K562 (cell line): ENCODE data around the gene ARHGAP10. TPM values are rescaled to one million over a fixed set of nuclear protein-coding genes. Genes with fewer than 3 reads are reported as not detected.

Source experiments
- CHD7 ChIP-seq: fragments of 200-600 bp; sonication (generic); IDR thresholded peaks from one replicate; pipeline ENCODE4 v1.6.1; 2012; ENCODE audit warnings: mild to moderate bottlenecking, low read depth, low read length, inconsistent platforms
- PRPF4 ChIP-seq: fragments of 200-400 bp; formaldehyde crosslinking; IDR thresholded peaks from one replicate; pipeline ENCODE4 v1.6.1; 2017; ENCODE audit warnings: low read length, low read depth, mild to moderate bottlenecking; ENCODE audit not compliant: insufficient read depth, poor library complexity, severe bottlenecking
- PTBP1 ChIP-seq: fragments of 200-400 bp; formaldehyde crosslinking; IDR thresholded peaks from 2 replicates; pipeline ENCODE4 v1.6.1; 2017; ENCODE audit warnings: low read depth, low read length
- ZNF57 ChIP-seq: fragments of 450-650 bp; formaldehyde crosslinking; IDR thresholded peaks from 2 replicates; pipeline ENCODE4 v1.4.0; 2020; ENCODE audit warnings: mild to moderate bottlenecking, moderate library complexity
- ZNF668 ChIP-seq: fragments of 250-450 bp; sonication (Bioruptor Pico); IDR thresholded peaks from 2 replicates; pipeline ENCODE4 v1.8.0; 2022; ENCODE audit warnings: mild to moderate bottlenecking, inconsistent platforms
- ZNF717 ChIP-seq: fragments of 250-450 bp; sonication (Bioruptor Pico); IDR thresholded peaks from 2 replicates; pipeline ENCODE4 v1.5.0; 2021
- polyA plus RNA-seq, 8 experiments: library from polyadenylated mRNA; depleted of rRNA in 4 of 8; stranded (reverse) in 5 of 8; unstranded in 3 of 8; fragments of >200 nt; fragmentation: Nextera tagmentation in 2 of 8; fragmentation: Illumina TruSeq in 1 of 8; extraction: Ambion mirVana in 2 of 8; extraction: Trizol in 1 of 8; gene quantifications; 2 replicates each; pipeline versions ENCODE4 v1.2.1 to v1.2.3, GENCODE V29; 2011 to 2014; ENCODE audit warnings: inconsistent platforms in 1 of 8, missing spikeins in 1 of 8
- total RNA-seq, 7 experiments: library from RNA; depleted of rRNA in 6 of 7; stranded (reverse); fragments of >200 nt in 6 of 7; fragmentation: Illumina TruSeq in 2 of 7; extraction: Trizol in 2 of 7; gene quantifications; 2 replicates each; pipeline versions ENCODE4 v1.2.1 to v1.2.3, GENCODE V29; 2011 to 2021; ENCODE audit warnings: low replicate concordance in 1 of 7

The ARHGAP10 gene
- total and polyA plus RNA-seq, 9 of the 15 experiments (the other 6 are each of a cell fraction or from before 2014, with no cell fraction given): 0.03 to 0.22 (median 0.06) TPM; not detected in 3

- TF ChIP-seq CHD7 (no peak), ZNF717 (CRISPR knock-in tag) (no peak), ZNF57 (no peak), PTBP1 (no peak), ZNF668 (CRISPR knock-in tag) (no peak), PRPF4 (no peak)
Observed at GRCh38 chr4:148006001-148006400, 274.1 kb downstream of the ARHGAP10 start (continued).
